ENCODE results near the gene TARP.

The TARP gene

DNA sequence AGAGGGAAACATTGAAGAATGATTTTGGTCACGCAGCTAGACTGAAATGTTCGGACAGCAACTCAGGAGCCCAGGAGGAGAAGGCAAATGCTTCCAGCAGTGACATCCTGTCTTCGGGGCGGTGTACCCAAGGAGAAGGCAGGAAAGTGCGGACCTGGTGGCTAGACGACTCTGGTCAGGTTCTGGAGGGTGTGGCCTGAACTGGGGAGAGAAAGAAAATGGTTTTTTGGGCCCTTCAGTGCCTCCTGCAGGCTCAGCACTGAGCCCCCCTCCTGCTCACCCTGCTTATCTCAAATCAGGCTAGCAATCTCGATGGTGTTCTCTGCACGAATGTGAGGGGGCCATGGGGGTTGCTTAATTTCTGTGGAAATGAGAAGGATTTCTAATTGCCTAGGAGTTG, 26.7 kb upstream of the TARP start (continued):
- TF ChIP-seq EZH2phosphoT487 (IDR thresholded peaks at IDR 0.05; ENCODE audit: borderline replicate concordance), result no peak
- no peak for TF ChIP-seq ATF3 (IDR thresholded peaks at IDR 0.05)
- no peak for TF ChIP-seq YY1 (IDR thresholded peaks at IDR 0.05; ENCODE audit: extremely low read depth, insufficient replicate concordance, low read depth, low read length)
- TF ChIP-seq POLR2AphosphoS5 (IDR thresholded peaks at IDR 0.05; ENCODE audit: low read depth, low read length), result no peak
- TF ChIP-seq ZFX (IDR thresholded peaks at IDR 0.05), result no peak
- TF ChIP-seq JUND (IDR thresholded peaks at IDR 0.05), result no peak

DNA sequence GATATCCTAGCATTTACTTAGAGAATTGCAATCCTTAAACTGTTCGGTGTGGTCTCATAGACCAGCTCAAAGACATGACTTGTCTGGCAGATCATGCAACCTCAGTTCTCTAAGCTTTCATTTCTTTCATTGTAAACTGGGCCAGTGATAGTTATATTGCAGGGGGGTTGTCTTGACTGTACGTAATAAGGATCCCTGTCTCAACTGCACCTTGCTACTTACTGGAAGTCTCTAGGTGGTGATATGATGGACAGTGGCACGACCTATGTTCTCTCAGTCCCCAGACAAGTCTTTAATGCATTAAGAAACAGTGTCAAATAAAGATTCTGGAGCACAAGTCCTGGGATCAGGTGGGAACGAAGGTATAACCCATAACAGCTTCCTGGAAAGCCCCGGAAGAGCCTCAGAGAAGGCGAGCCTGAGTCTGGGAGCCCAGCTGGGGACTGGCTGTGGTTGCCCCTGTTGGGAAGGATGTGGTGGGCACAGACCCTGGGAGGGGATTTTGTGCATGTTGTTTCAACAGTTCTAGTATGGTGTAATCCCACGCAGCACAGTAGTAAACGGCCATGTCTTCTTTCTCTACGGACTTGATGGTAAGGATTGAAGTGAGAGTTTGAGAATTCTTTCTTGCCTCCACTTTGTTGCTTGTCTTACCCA, 26.0 kb upstream of the TARP start:
- DNase-seq (ENCODE audit: low read depth, low spot score) (no peak), ATAC-seq (no peak)
- Histone ChIP-seq H3K9ac (ENCODE audit: low read length) (no peak overlapping the region), H3K9me3 (ENCODE audit: control insufficient read depth in 1 of 2, insufficient read depth in 1 of 2, low read depth in 1 of 2, low read length in 2 of 2) (no peaks in the 10 kb centered on the region), H4K20me1 (ENCODE audit: insufficient read depth) (no peaks in the 10 kb centered on the region), H3K4me3 (replicated peaks in 1 of 2; ENCODE audit: low read depth in 1 of 2, low read length in 2 of 2) (no peak overlapping the region), H2AFZ (ENCODE audit: low read depth, low read length, poor library complexity, severe bottlenecking) (no peak overlapping the region), H3K79me2 (ENCODE audit: insufficient read depth, low read length) (no peaks in the 10 kb centered on the region), H3K36me3 (ENCODE audit: control insufficient read depth in 1 of 2, insufficient read depth in 2 of 2, low read length in 2 of 2) (no peaks in the 10 kb centered on the region), H3K4me1 (ENCODE audit: control insufficient read depth in 1 of 2, insufficient read depth in 2 of 2, low read length in 2 of 2) (no peaks in the 10 kb centered on the region), H3K27ac (ENCODE audit: low read depth, low read length) (no peak overlapping the region), H3K27me3 (ENCODE audit: insufficient read depth, low read length) (peaks cover 33% of the 10 kb centered on the region), H3K9me2 (ENCODE audit: insufficient read depth) (no peaks in the 10 kb centered on the region), H3K4me2 (ENCODE audit: low read length) (no peak overlapping the region)
- ChIA-PET RAD21 (ENCODE audit: low non-redundant PET in 1 of 2, low total read pairs in 2 of 2, uncharacterized antibody in 2 of 2, unreplicated experiment in 2 of 2) (no interaction called here), CTCF (interaction anchor here (0.6 kb wide), 1 partner anchor 397 kb away, joined by 3 read pairs; no protein-coding TSS in a partner anchor), POLR2A (no interaction called here)
- intact Hi-C loops (cut with micrococcal nuclease), result no loop called here
- TF ChIP-seq JUND (IDR thresholded peaks at IDR 0.05) (no peak), CBX3 (IDR thresholded peaks at IDR 0.05; ENCODE audit: low read depth) (no peak), ATF3 (IDR thresholded peaks at IDR 0.05) (no peak), TCF7L2 (IDR thresholded peaks at IDR 0.05; ENCODE audit: borderline replicate concordance, extremely low read depth, insufficient read depth, insufficient read length) (no peak), ELF1 (IDR thresholded peaks at IDR 0.05; ENCODE audit: borderline replicate concordance, low read depth) (no peak), FOSL1 (IDR thresholded peaks at IDR 0.05; ENCODE audit: low read depth) (no peak)
- TF ChIP-seq, protein P1, sequence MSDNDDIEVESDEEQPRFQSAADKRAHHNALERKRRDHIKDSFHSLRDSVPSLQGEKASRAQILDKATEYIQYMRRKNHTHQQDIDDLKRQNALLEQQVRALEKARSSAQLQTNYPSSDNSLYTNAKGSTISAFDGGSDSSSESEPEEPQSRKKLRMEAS (IDR thresholded peaks at IDR 0.05), result no peak
- TF ChIP-seq, protein P2, sequence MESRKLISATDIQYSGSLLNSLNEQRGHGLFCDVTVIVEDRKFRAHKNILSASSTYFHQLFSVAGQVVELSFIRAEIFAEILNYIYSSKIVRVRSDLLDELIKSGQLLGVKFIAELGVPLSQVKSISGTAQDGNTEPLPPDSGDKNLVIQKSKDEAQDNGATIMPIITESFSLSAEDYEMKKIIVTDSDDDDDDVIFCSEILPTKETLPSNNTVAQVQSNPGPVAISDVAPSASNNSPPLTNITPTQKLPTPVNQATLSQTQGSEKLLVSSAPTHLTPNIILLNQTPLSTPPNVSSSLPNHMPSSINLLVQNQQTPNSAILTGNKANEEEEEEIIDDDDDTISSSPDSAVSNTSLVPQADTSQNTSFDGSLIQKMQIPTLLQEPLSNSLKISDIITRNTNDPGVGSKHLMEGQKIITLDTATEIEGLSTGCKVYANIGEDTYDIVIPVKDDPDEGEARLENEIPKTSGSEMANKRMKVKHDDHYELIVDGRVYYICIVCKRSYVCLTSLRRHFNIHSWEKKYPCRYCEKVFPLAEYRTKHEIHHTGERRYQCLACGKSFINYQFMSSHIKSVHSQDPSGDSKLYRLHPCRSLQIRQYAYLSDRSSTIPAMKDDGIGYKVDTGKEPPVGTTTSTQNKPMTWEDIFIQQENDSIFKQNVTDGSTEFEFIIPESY (IDR thresholded peaks at IDR 0.05; ENCODE audit: extremely low read depth, insufficient replicate concordance, low read length), result no peak
- no TSS peak for BruUV-seq (replicated peaks)
